ENCODE measurements around the gene RAB32. TPM values are rescaled to one million over a fixed set of nuclear protein-coding genes. Genes with fewer than 3 reads are reported as not detected.
A peak's percentile ranks its signal among the peaks of the same experiment; 100 is the strongest.

Gene RAB32
- total RNA-seq, 2 donors from 2014 or later, result 19.8 to 20.5 TPM

GRCh38 chr6:146545581-146545980 is 1.9 kb downstream of the RAB32 start:
- no peak for TF ChIP-seq CTCF (conservative IDR thresholded peaks at IDR 0.05)
- no peaks in the 10 kb centered on the region for H3K9me3 Mint-ChIP-seq
- Histone ChIP-seq H3K4me3 (ENCODE audit: low read length) (peak overlapping the region; percentile 93), H3K9me3 (ENCODE audit: control insufficient read depth, low read length) (no peaks in the 10 kb centered on the region), H3K27me3 (ENCODE audit: control insufficient read depth, insufficient read depth, low read length, poor library complexity, severe bottlenecking) (no peaks in the 10 kb centered on the region), H3K36me3 (ENCODE audit: control insufficient read depth, insufficient read depth, low read length) (peaks cover 23% of the 10 kb centered on the region), H3K9ac (ENCODE audit: extremely low read depth, low read length, poor library complexity, severe bottlenecking) (peak overlapping the region; percentile 12), H3K27ac (ENCODE audit: low read depth, low read length) (no peak overlapping the region), H3K4me1 (ENCODE audit: control insufficient read depth, insufficient read depth, low read length) (no peaks in the 10 kb centered on the region)
- no peaks in the 10 kb centered on the region for H3K27me3 Mint-ChIP-seq (ENCODE audit: insufficient read depth)
- peak overlapping the region; percentile 94 for H3K4me3 Mint-ChIP-seq
- peaks cover 30% of the 10 kb centered on the region for H3K4me1 Mint-ChIP-seq
- peak overlapping the region; percentile 52 for H3K27ac Mint-ChIP-seq
- no peak for DNase-seq
- H3K36me3 Mint-ChIP-seq (ENCODE audit: low read depth), result peaks cover 25% of the 10 kb centered on the region
- 66 to 75% methylated on average over 5 of the region's 5 CpGs for WGBS, 2 experiments (ENCODE audit: insufficient coverage in 1 of 2, insufficient read length in 1 of 2)

GRCh38 chr6:146546443-146547043 is 2.9 kb downstream of the RAB32 start:
- Histone ChIP-seq H3K9me3 (ENCODE audit: control insufficient read depth, low read length) (no peaks in the 10 kb centered on the region), H3K36me3 (ENCODE audit: control insufficient read depth, insufficient read depth, low read length) (peaks cover 31% of the 10 kb centered on the region), H3K4me1 (ENCODE audit: control insufficient read depth, insufficient read depth, low read length) (no peaks in the 10 kb centered on the region), H3K9ac (ENCODE audit: extremely low read depth, low read length, poor library complexity, severe bottlenecking) (peak overlapping the region; percentile 12), H3K27ac (ENCODE audit: low read depth, low read length) (no peak overlapping the region), H3K27me3 (ENCODE audit: control insufficient read depth, insufficient read depth, low read length, poor library complexity, severe bottlenecking) (no peaks in the 10 kb centered on the region), H3K4me3 (ENCODE audit: low read length) (peak overlapping the region; percentile 93)
- Mint-ChIP-seq H3K4me1 (peaks cover 30% of the 10 kb centered on the region), H3K27me3 (ENCODE audit: insufficient read depth) (no peaks in the 10 kb centered on the region), H3K4me3 (peak overlapping the region; percentile 94), H3K36me3 (ENCODE audit: low read depth) (peaks cover 34% of the 10 kb centered on the region), H3K27ac (peak overlapping the region; percentile 72), H3K9me3 (no peaks in the 10 kb centered on the region)
- WGBS, 2 experiments (ENCODE audit: insufficient coverage in 1 of 2, insufficient read length in 1 of 2), result 71 to 75% methylated on average over 3 of the region's 3 CpGs
- TF ChIP-seq CTCF (conservative IDR thresholded peaks at IDR 0.05), result no peak
- DNase-seq, result no peak

GRCh38 chr6:146547889-146548288 is 4.3 kb downstream of the RAB32 start:
- Histone ChIP-seq H3K4me3 (ENCODE audit: low read length) (no peak overlapping the region), H3K27me3 (ENCODE audit: control insufficient read depth, insufficient read depth, low read length, poor library complexity, severe bottlenecking) (no peaks in the 10 kb centered on the region), H3K9ac (ENCODE audit: extremely low read depth, low read length, poor library complexity, severe bottlenecking) (no peak overlapping the region), H3K4me1 (ENCODE audit: control insufficient read depth, insufficient read depth, low read length) (no peaks in the 10 kb centered on the region), H3K27ac (ENCODE audit: low read depth, low read length) (no peak overlapping the region), H3K9me3 (ENCODE audit: control insufficient read depth, low read length) (no peaks in the 10 kb centered on the region), H3K36me3 (ENCODE audit: control insufficient read depth, insufficient read depth, low read length) (peaks cover 43% of the 10 kb centered on the region)
- Mint-ChIP-seq H3K9me3 (no peaks in the 10 kb centered on the region), H3K27ac (no peak overlapping the region), H3K36me3 (ENCODE audit: low read depth) (peaks cover 42% of the 10 kb centered on the region), H3K4me3 (no peak overlapping the region), H3K27me3 (ENCODE audit: insufficient read depth) (no peaks in the 10 kb centered on the region), H3K4me1 (peaks cover 32% of the 10 kb centered on the region)
- TF ChIP-seq CTCF (conservative IDR thresholded peaks at IDR 0.05), result no peak
- WGBS, 2 experiments (ENCODE audit: insufficient coverage in 1 of 2, insufficient read length in 1 of 2), result 88% methylated on average over 2 of the region's 2 CpGs; no CpG with 5 or more reads in 1 of the 2 experiments
- no peak for DNase-seq
